Liver (tissue), 9 donors: ENCODE results near the gene KIAA1755. TPM values are rescaled to one million over a fixed set of nuclear protein-coding genes. Genes with fewer than 3 reads are reported as not detected.

Experiments
- DNase-seq: peaks from one replicate; pipeline ENCODE4 v3.0.0-alpha.2; 2017; ENCODE audit warnings: low spot score
- H3K27ac ChIP-seq, 2 donors: one replicate each; pipeline ENCODE4 v1.7.0; 2013; ENCODE audit warnings: inconsistent platforms in 2 of 2, low read length in 2 of 2, control low read depth in 1 of 2, low read depth in 1 of 2, mild to moderate bottlenecking in 1 of 2
- H3K27me3 ChIP-seq, 4 donors: one replicate each; pipeline versions ENCODE4 v1.6.1 to v1.7.0; 2013; ENCODE audit warnings: low read length in 3 of 4, inconsistent platforms in 1 of 4, mild to moderate bottlenecking in 1 of 4, moderate library complexity in 1 of 4; ENCODE audit not compliant: control insufficient read depth in 4 of 4, insufficient read depth in 4 of 4
- H3K36me3 ChIP-seq, 4 donors: one replicate each; pipeline versions ENCODE4 v1.6.1 to v1.7.0; 2013; ENCODE audit warnings: low read length in 3 of 4, mild to moderate bottlenecking in 3 of 4, low read depth in 1 of 4, moderate library complexity in 1 of 4; ENCODE audit not compliant: control insufficient read depth in 4 of 4, insufficient read depth in 3 of 4
- H3K4me1 ChIP-seq, 4 donors: one replicate each; pipeline versions ENCODE4 v1.6.1 to v1.7.0; 2013; ENCODE audit warnings: low read length in 3 of 4, mild to moderate bottlenecking in 3 of 4, moderate library complexity in 1 of 4; ENCODE audit not compliant: control insufficient read depth in 4 of 4, insufficient read depth in 4 of 4
- H3K4me3 ChIP-seq, 3 donors: one replicate each; pipeline versions ENCODE4 v1.6.1 to v1.7.0; 2013; ENCODE audit warnings: low read length in 3 of 3, control low read depth in 1 of 3, low read depth in 1 of 3, mild to moderate bottlenecking in 1 of 3
- H3K9ac ChIP-seq, 2 donors: one replicate each; pipeline ENCODE4 v1.7.0; 2013; ENCODE audit warnings: low read length in 2 of 2, mild to moderate bottlenecking in 2 of 2, moderate library complexity in 2 of 2, control low read depth in 1 of 2, low read depth in 1 of 2
- H3K9me3 ChIP-seq, 4 donors: one replicate each; pipeline versions ENCODE4 v1.6.1 to v1.7.0; 2013; ENCODE audit warnings: low read length in 3 of 4; ENCODE audit not compliant: control insufficient read depth in 4 of 4
- EGR1 ChIP-seq, 2 donors: IDR thresholded peaks; 2 replicates each; pipeline ENCODE4 v1.6.1; 2016 to 2018; ENCODE audit warnings: antibody characterized with exemption in 2 of 2, low read depth in 2 of 2
- FOXA1 ChIP-seq: IDR thresholded peaks from 2 replicates; pipeline ENCODE4 v1.6.1; 2016; ENCODE audit warnings: antibody characterized with exemption
- FOXA2 ChIP-seq: IDR thresholded peaks from 2 replicates; pipeline ENCODE4 v1.6.1; 2016; ENCODE audit warnings: antibody characterized with exemption
- GABPA ChIP-seq, 2 donors: IDR thresholded peaks in 1 of 2; conservative IDR thresholded peaks in 1 of 2; 2 replicates each; pipeline ENCODE4 v1.6.1; 2016; ENCODE audit warnings: antibody characterized with exemption in 2 of 2, mild to moderate bottlenecking in 1 of 2, moderate library complexity in 1 of 2
- HNF4A ChIP-seq, 2 donors: conservative IDR thresholded peaks; 2 replicates each; pipeline ENCODE4 v1.6.1; 2016; ENCODE audit warnings: antibody characterized with exemption in 2 of 2, mild to moderate bottlenecking in 2 of 2
- HNF4G ChIP-seq: IDR thresholded peaks from 2 replicates; pipeline ENCODE4 v1.6.1; 2016; ENCODE audit warnings: antibody characterized with exemption
- JUND ChIP-seq, 2 donors: IDR thresholded peaks; 2 replicates each; pipeline ENCODE4 v1.6.1; 2016; ENCODE audit warnings: antibody characterized with exemption in 2 of 2
- NR2F2 ChIP-seq: IDR thresholded peaks from 2 replicates; pipeline ENCODE4 v1.6.1; 2016; ENCODE audit warnings: antibody characterized with exemption
- RAD21 ChIP-seq, 2 donors: IDR thresholded peaks; 2 replicates each; pipeline ENCODE4 v1.6.1; 2016; ENCODE audit warnings: antibody characterized with exemption in 2 of 2, mild to moderate bottlenecking in 2 of 2
- RXRA ChIP-seq, 2 donors: IDR thresholded peaks; 2 replicates each; pipeline ENCODE4 v1.6.1; 2017 to 2018; ENCODE audit warnings: antibody characterized with exemption in 2 of 2, mild to moderate bottlenecking in 1 of 2
- SP1 ChIP-seq: IDR thresholded peaks from 2 replicates; pipeline ENCODE4 v1.6.1; 2018; ENCODE audit warnings: antibody characterized with exemption, mild to moderate bottlenecking
- TAF1 ChIP-seq: conservative IDR thresholded peaks from 2 replicates; pipeline ENCODE4 v1.6.1; 2016; ENCODE audit warnings: antibody characterized with exemption, mild to moderate bottlenecking
- YY1 ChIP-seq: IDR thresholded peaks from 2 replicates; pipeline ENCODE4 v1.6.1; 2016; ENCODE audit warnings: antibody characterized with exemption, mild to moderate bottlenecking
- whole genome bisulfite sequencing: extraction: QIAGEN DNeasy Blood & Tissue Kit; methylation state at CpG from one replicate; pipeline ENCODE4 v1.1.7; 2013; 5-methylcytosine and 5-hydroxymethylcytosine counted together
- polyA plus RNA-seq, 2 donors: library from polyadenylated mRNA; stranded (reverse) in 1 of 2; unstranded in 1 of 2; fragments of 200-250 nt in 1 of 2; fragments of >200 nt in 1 of 2; fragmentation: Nextera tagmentation in 1 of 2; extraction: Ambion mirVana in 1 of 2; gene quantifications; one replicate each; pipeline versions ENCODE4 v1.2.1 to v1.2.3, GENCODE V29; 2013 to 2015
- total RNA-seq, 2 donors: library from RNA; depleted of rRNA; stranded (reverse); fragments of >200 nt; gene quantifications; one replicate each; pipeline ENCODE4 v1.2.3, GENCODE V29; 2014
- TF ChIP-seq, protein P1 (sequence below): fragments of 150-350 bp; IDR thresholded peaks from 2 replicates; pipeline ENCODE4 v1.5.1; 2017; ENCODE audit warnings: improper control_type of control experiment, low read depth, low read length; ENCODE audit not compliant: missing input control
- TF ChIP-seq, protein P2 (sequence below): IDR thresholded peaks from 2 replicates; pipeline ENCODE4 v1.6.1; 2016; ENCODE audit warnings: antibody characterized with exemption
- TF ChIP-seq, protein P3 (sequence below): IDR thresholded peaks from 2 replicates; pipeline ENCODE4 v1.6.1; 2016; ENCODE audit warnings: antibody characterized with exemption
- TF ChIP-seq, protein P4 (sequence below): IDR thresholded peaks from 2 replicates; pipeline ENCODE4 v1.6.1; 2016; ENCODE audit warnings: antibody characterized with exemption, mild to moderate bottlenecking
- donor health status: healthy.
- donor health status: healthy.
- donor health status: healthy.
- donor health status: healthy.
- donor health status: healthy.

KIAA1755 gene
- total and polyA plus RNA-seq, 4 donors: 0.09 to 1.4 (median 0.81) TPM

DNA sequence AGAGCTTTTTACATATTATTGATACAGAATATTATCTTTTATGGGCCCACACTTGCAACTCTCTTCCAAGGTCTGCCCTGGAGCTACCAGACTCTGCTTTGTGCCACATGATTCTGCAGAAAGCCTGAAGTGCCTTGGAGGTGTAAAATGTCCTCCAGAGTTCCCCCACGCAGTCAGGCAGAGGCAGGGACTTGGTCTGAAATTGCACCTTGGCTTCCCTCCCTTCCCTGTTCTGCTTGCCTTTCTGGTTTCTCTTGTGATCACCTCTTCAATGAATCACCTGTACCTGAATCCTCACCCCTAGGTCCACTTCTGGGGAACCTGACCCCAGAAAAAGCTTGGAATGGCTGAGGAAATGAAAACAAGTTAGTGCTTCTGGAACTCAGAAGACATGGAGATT is 52.4 kb downstream of the KIAA1755 start:
- Histone ChIP-seq H3K36me3 (no peaks in the 10 kb centered on the region), H3K4me1 (no peaks in the 10 kb centered on the region), H3K4me3 (no peak overlapping the region), H3K9me3 (no peaks in the 10 kb centered on the region), H3K27ac (no peak overlapping the region), H3K27me3 (no peaks in the 10 kb centered on the region), H3K9ac (no peak overlapping the region)
- TF ChIP-seq YY1 (no peak), EGR1 (IDR thresholded peaks at IDR 0.05; ENCODE audit: low read depth in 2 of 2) (no peak), RAD21 (IDR thresholded peaks at IDR 0.05) (no peak), RXRA (IDR thresholded peaks at IDR 0.05) (no peak), HNF4A (conservative IDR thresholded peaks at IDR 0.05) (no peak), GABPA (IDR thresholded peaks at IDR 0.05 in 1 of 2, conservative IDR thresholded peaks at IDR 0.05 in 1 of 2) (no peak), TAF1 (no peak), JUND (IDR thresholded peaks at IDR 0.05) (no peak), SP1 (no peak), NR2F2 (no peak), HNF4G (no peak)
- TF ChIP-seq, protein P1, sequence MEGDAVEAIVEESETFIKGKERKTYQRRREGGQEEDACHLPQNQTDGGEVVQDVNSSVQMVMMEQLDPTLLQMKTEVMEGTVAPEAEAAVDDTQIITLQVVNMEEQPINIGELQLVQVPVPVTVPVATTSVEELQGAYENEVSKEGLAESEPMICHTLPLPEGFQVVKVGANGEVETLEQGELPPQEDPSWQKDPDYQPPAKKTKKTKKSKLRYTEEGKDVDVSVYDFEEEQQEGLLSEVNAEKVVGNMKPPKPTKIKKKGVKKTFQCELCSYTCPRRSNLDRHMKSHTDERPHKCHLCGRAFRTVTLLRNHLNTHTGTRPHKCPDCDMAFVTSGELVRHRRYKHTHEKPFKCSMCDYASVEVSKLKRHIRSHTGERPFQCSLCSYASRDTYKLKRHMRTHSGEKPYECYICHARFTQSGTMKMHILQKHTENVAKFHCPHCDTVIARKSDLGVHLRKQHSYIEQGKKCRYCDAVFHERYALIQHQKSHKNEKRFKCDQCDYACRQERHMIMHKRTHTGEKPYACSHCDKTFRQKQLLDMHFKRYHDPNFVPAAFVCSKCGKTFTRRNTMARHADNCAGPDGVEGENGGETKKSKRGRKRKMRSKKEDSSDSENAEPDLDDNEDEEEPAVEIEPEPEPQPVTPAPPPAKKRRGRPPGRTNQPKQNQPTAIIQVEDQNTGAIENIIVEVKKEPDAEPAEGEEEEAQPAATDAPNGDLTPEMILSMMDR: no peak
- TF ChIP-seq, protein P2, sequence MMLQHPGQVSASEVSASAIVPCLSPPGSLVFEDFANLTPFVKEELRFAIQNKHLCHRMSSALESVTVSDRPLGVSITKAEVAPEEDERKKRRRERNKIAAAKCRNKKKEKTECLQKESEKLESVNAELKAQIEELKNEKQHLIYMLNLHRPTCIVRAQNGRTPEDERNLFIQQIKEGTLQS: no peak
- TF ChIP-seq, protein P3, sequence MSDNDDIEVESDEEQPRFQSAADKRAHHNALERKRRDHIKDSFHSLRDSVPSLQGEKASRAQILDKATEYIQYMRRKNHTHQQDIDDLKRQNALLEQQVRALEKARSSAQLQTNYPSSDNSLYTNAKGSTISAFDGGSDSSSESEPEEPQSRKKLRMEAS: no peak
- WGBS: 91% methylated on average over 1 of the region's 1 CpG
- DNase-seq: no peak

DNA sequence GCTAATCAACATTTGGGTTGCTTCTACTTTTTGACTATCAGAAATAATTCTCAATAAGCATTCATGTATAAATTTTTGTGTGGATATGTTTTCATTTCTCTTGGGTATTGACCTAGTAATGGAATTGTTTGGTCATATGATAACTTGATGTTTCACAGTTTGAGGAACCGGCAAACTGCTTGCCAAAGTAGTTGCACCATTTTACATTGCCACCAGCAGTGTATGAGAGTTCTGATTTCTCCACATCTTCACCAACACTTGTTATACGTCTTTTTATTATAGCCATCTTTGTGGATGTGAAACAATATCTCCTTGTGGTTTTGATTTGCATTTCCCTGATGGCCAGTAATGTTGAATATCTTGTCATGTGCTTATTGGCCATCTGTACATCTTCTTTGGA is 52.9 kb downstream of the KIAA1755 start:
- TF ChIP-seq SP1 (no peak), JUND (IDR thresholded peaks at IDR 0.05) (no peak), RAD21 (IDR thresholded peaks at IDR 0.05) (no peak), HNF4G (no peak), RXRA (IDR thresholded peaks at IDR 0.05) (no peak), NR2F2 (no peak), GABPA (IDR thresholded peaks at IDR 0.05 in 1 of 2, conservative IDR thresholded peaks at IDR 0.05 in 1 of 2) (no peak), YY1 (no peak), TAF1 (no peak), EGR1 (IDR thresholded peaks at IDR 0.05; ENCODE audit: low read depth in 2 of 2) (no peak), FOXA1 (no peak), FOXA2 (no peak), HNF4A (conservative IDR thresholded peaks at IDR 0.05) (no peak)
- TF ChIP-seq, protein P3: no peak
- TF ChIP-seq, protein P2: no peak
- TF ChIP-seq, protein P4, sequence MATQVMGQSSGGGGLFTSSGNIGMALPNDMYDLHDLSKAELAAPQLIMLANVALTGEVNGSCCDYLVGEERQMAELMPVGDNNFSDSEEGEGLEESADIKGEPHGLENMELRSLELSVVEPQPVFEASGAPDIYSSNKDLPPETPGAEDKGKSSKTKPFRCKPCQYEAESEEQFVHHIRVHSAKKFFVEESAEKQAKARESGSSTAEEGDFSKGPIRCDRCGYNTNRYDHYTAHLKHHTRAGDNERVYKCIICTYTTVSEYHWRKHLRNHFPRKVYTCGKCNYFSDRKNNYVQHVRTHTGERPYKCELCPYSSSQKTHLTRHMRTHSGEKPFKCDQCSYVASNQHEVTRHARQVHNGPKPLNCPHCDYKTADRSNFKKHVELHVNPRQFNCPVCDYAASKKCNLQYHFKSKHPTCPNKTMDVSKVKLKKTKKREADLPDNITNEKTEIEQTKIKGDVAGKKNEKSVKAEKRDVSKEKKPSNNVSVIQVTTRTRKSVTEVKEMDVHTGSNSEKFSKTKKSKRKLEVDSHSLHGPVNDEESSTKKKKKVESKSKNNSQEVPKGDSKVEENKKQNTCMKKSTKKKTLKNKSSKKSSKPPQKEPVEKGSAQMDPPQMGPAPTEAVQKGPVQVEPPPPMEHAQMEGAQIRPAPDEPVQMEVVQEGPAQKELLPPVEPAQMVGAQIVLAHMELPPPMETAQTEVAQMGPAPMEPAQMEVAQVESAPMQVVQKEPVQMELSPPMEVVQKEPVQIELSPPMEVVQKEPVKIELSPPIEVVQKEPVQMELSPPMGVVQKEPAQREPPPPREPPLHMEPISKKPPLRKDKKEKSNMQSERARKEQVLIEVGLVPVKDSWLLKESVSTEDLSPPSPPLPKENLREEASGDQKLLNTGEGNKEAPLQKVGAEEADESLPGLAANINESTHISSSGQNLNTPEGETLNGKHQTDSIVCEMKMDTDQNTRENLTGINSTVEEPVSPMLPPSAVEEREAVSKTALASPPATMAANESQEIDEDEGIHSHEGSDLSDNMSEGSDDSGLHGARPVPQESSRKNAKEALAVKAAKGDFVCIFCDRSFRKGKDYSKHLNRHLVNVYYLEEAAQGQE: no peak
- TF ChIP-seq, protein P1: no peak

More for the DNA sequence above, 52.9 kb downstream of the KIAA1755 start:
- DNase-seq: no peak
- H3K4me1 ChIP-seq: no peaks in the 10 kb centered on the region
- no peaks in the 10 kb centered on the region for H3K9me3 ChIP-seq
- 85% methylated on average over 2 of the region's 2 CpGs for WGBS
- H3K36me3 ChIP-seq: no peaks in the 10 kb centered on the region
- H3K27me3 ChIP-seq: no peaks in the 10 kb centered on the region
- no peak overlapping the region for H3K27ac ChIP-seq
- no peak overlapping the region for H3K4me3 ChIP-seq
- no peak overlapping the region for H3K9ac ChIP-seq
